Measurements from ENCODE around the gene DCP1B. TPM values are rescaled to one million over a fixed set of nuclear protein-coding genes. Genes with fewer than 3 reads are reported as not detected.

Gene DCP1B
- total RNA-seq, 2 donors from 2014 or later, result 18.3 to 35.4 TPM

GRCh38 chr12:2009623-2010022 lies 5.4 kb upstream of the DCP1B start:
- Mint-ChIP-seq H3K9me3 (no peaks in the 10 kb centered on the region), H3K27ac (no peak overlapping the region)

GRCh38 chr12:2008677-2009076 lies 4.4 kb upstream of the DCP1B start:
- no peaks in the 10 kb centered on the region for H3K9me3 ChIP-seq (ENCODE audit: control insufficient read depth, low read length)
- TF ChIP-seq CTCF (conservative IDR thresholded peaks at IDR 0.05), result no peak
- H3K9me3 Mint-ChIP-seq, result no peaks in the 10 kb centered on the region
- no peak overlapping the region for H3K4me3 Mint-ChIP-seq
- no peak overlapping the region for H3K27ac Mint-ChIP-seq
- 93 to 100% methylated on average over 5 of the region's 5 CpGs for WGBS, 2 experiments (ENCODE audit: insufficient coverage in 1 of 2, insufficient read length in 1 of 2)
- DNase-seq, result no peak
- peaks cover 30% of the 10 kb centered on the region for H3K4me1 Mint-ChIP-seq
- no peak overlapping the region for H3K27ac ChIP-seq (ENCODE audit: low read depth, low read length)
- H3K36me3 Mint-ChIP-seq (ENCODE audit: low read depth), result no peaks in the 10 kb centered on the region
- no peak overlapping the region for H3K4me3 ChIP-seq (ENCODE audit: low read length)
- no peaks in the 10 kb centered on the region for H3K27me3 Mint-ChIP-seq (ENCODE audit: insufficient read depth)
- no peak overlapping the region for H3K9ac ChIP-seq (ENCODE audit: extremely low read depth, low read length, poor library complexity, severe bottlenecking)
- peaks cover 3% of the 10 kb centered on the region for H3K4me1 ChIP-seq (ENCODE audit: control insufficient read depth, insufficient read depth, low read length)
- H3K27me3 ChIP-seq (ENCODE audit: control insufficient read depth, insufficient read depth, low read length, poor library complexity, severe bottlenecking), result no peaks in the 10 kb centered on the region
- H3K36me3 ChIP-seq (ENCODE audit: control insufficient read depth, insufficient read depth, low read length), result no peaks in the 10 kb centered on the region

More at GRCh38 chr12:2009623-2010022, 5.4 kb upstream of the DCP1B start:
- TF ChIP-seq CTCF (conservative IDR thresholded peaks at IDR 0.05), result peak; percentile 77
- Histone ChIP-seq H3K9ac (ENCODE audit: extremely low read depth, low read length, poor library complexity, severe bottlenecking) (no peak overlapping the region), H3K27ac (ENCODE audit: low read depth, low read length) (no peak overlapping the region), H3K4me1 (ENCODE audit: control insufficient read depth, insufficient read depth, low read length) (peaks cover 8% of the 10 kb centered on the region), H3K9me3 (ENCODE audit: control insufficient read depth, low read length) (no peaks in the 10 kb centered on the region), H3K27me3 (ENCODE audit: control insufficient read depth, insufficient read depth, low read length, poor library complexity, severe bottlenecking) (no peaks in the 10 kb centered on the region), H3K4me3 (ENCODE audit: low read length) (no peak overlapping the region), H3K36me3 (ENCODE audit: control insufficient read depth, insufficient read depth, low read length) (no peaks in the 10 kb centered on the region)
- no peak for DNase-seq
- Mint-ChIP-seq H3K36me3 (ENCODE audit: low read depth) (no peaks in the 10 kb centered on the region), H3K4me3 (no peak overlapping the region), H3K4me1 (peaks cover 37% of the 10 kb centered on the region), H3K27me3 (ENCODE audit: insufficient read depth) (no peaks in the 10 kb centered on the region)
- 67% methylated on average over 1 of the region's 1 CpG; no CpG with 5 or more reads in 1 of the 2 experiments for WGBS, 2 experiments (ENCODE audit: insufficient coverage in 1 of 2, insufficient read length in 1 of 2)

GRCh38 chr12:2003676-2004112 lies 563 bp downstream of the DCP1B start:
- TF ChIP-seq CTCF (conservative IDR thresholded peaks at IDR 0.05), result no peak
- peaks cover 2% of the 10 kb centered on the region for H3K4me1 ChIP-seq (ENCODE audit: control insufficient read depth, insufficient read depth, low read length)
- no peaks in the 10 kb centered on the region for H3K27me3 ChIP-seq (ENCODE audit: control insufficient read depth, insufficient read depth, low read length, poor library complexity, severe bottlenecking)
- peak overlapping the region; percentile 98 for H3K4me3 ChIP-seq (ENCODE audit: low read length)
- H3K9ac ChIP-seq (ENCODE audit: extremely low read depth, low read length, poor library complexity, severe bottlenecking), result peak overlapping the region; percentile 89
- Mint-ChIP-seq H3K27ac (peak overlapping the region; percentile 99), H3K9me3 (no peaks in the 10 kb centered on the region), H3K4me1 (peaks cover 29% of the 10 kb centered on the region), H3K27me3 (ENCODE audit: insufficient read depth) (no peaks in the 10 kb centered on the region), H3K36me3 (ENCODE audit: low read depth) (no peaks in the 10 kb centered on the region), H3K4me3 (peak overlapping the region; percentile 95)
- DNase-seq, result no peak
- 0 to 1% methylated on average over 12 to 13 of the region's 13 CpGs for WGBS, 2 experiments (ENCODE audit: insufficient coverage in 1 of 2, insufficient read length in 1 of 2)
- H3K9me3 ChIP-seq (ENCODE audit: control insufficient read depth, low read length), result no peaks in the 10 kb centered on the region
- no peaks in the 10 kb centered on the region for H3K36me3 ChIP-seq (ENCODE audit: control insufficient read depth, insufficient read depth, low read length)
- peak overlapping the region; percentile 78 for H3K27ac ChIP-seq (ENCODE audit: low read depth, low read length)

All from endodermal cell (in vitro differentiated cells).